GM18505 (cell line): ENCODE results near the gene RHNO1.

ENCODE experiments used
- ATAC-seq: cut with Tn5 transposase; IDR thresholded peaks from one replicate; pipeline ENCODE4 v1.9.1; 2021; ENCODE audit not compliant: unreplicated experiment
- POLR2A ChIP-seq: IDR thresholded peaks from 4 replicates; pipeline ENCODE4 v1.6.1; 2011; ENCODE audit warnings: borderline replicate concordance; ENCODE audit not compliant: insufficient read depth, insufficient read length; ENCODE audit errors: extremely low read depth

The RHNO1 gene

GRCh38 chr12:2877047-2877952 lies at the start of gene RHNO1, which contains the start of gene FOXM1:
TSS of gene RHNO1 (plus strand) at chr12:2877223. CDS start at chr12:2885367, 8,144 bp downstream.
TSS of gene FOXM1 (minus strand) at chr12:2877174. CDS start at chr12:2874478, 2,696 bp downstream.
- peak; percentile 70 for ATAC-seq
- peak; percentile 75 for TF ChIP-seq POLR2A

GRCh38 chr12:2829275-2829674 lies 47.7 kb upstream of the RHNO1 start:
- no peak for TF ChIP-seq POLR2A
- no peak for ATAC-seq

GRCh38 chr12:2832550-2833127 lies 44.4 kb upstream of the RHNO1 start:
- no peak for ATAC-seq
- TF ChIP-seq POLR2A: no peak

GRCh38 chr12:2833327-2833726 lies 43.7 kb upstream of the RHNO1 start:
- no peak for ATAC-seq
- TF ChIP-seq POLR2A: no peak

GRCh38 chr12:2833810-2834209 lies 43.2 kb upstream of the RHNO1 start:
- no peak for ATAC-seq

GRCh38 chr12:2834581-2835491 lies 42.2 kb upstream of the RHNO1 start, which contains the start of gene NRIP2:
TSS of gene NRIP2 (minus strand) at chr12:2835035. CDS start at chr12:2834983, 52 bp downstream.
- TF ChIP-seq POLR2A: no peak
- no peak for ATAC-seq

More at GRCh38 chr12:2833810-2834209, 43.2 kb upstream of the RHNO1 start:
- no peak for TF ChIP-seq POLR2A

- no peak for ATAC-seq
Observed at GRCh38 chr12:2835691-2836403, 41.2 kb upstream of the RHNO1 start.

GRCh38 chr12:2836574-2836973 lies 40.4 kb upstream of the RHNO1 start:
- TF ChIP-seq POLR2A: no peak
- no peak for ATAC-seq

More at GRCh38 chr12:2835691-2836403, 41.2 kb upstream of the RHNO1 start:
- no peak for TF ChIP-seq POLR2A

GRCh38 chr12:2841056-2841650 lies 35.9 kb upstream of the RHNO1 start:
- ATAC-seq: no peak
- no peak for TF ChIP-seq POLR2A

GRCh38 chr12:2842948-2843347 lies 34.1 kb upstream of the RHNO1 start:
- ATAC-seq: no peak
- TF ChIP-seq POLR2A: no peak

- no peak for TF ChIP-seq POLR2A
- ATAC-seq: no peak
Observed at GRCh38 chr12:2844786-2845185, 32.2 kb upstream of the RHNO1 start.

GRCh38 chr12:2845280-2845679 lies 31.7 kb upstream of the RHNO1 start:
- TF ChIP-seq POLR2A: no peak
- no peak for ATAC-seq
